GM10248 (cell line): ENCODE results near the gene CCDC57.

Source experiments
- CTCF ChIA-PET: fragments of 300-600 bp; sonication (Branson Sonifier 250); formaldehyde crosslinking; extraction: SDS; loops from one replicate; lab custom pipeline; 2021; ENCODE audit warnings: antibody characterized with exemption; lab: Yijun Ruan, JAX
- POLR2A ChIA-PET: fragments of 350-650 bp; sonication (Branson Sonifier 250); formaldehyde crosslinking; extraction: SDS; loops from one replicate; lab custom pipeline; 2020; ENCODE audit warnings: antibody characterized with exemption; lab: Yijun Ruan, JAX
- DNase-seq: peaks from one replicate; pipeline ENCODE4 v3.0.0; 2012; ENCODE audit errors: extremely low spot score
- CTCF ChIP-seq: IDR thresholded peaks from 2 replicates; pipeline ENCODE4 v1.5.1; 2012; ENCODE audit warnings: mild to moderate bottlenecking, low read depth; ENCODE audit errors: extremely low read depth, missing control alignments, control extremely low read depth

The CCDC57 gene

GRCh38 chr17:82246040-82246364 is 33.4 kb upstream of the CCDC57 start:
- POLR2A ChIA-PET, result interaction anchor here (1.3 kb wide), 1 partner anchor 17 kb away, joined by 3 read pairs; no protein-coding TSS in a partner anchor
- DNase-seq, result no peak
- CTCF ChIA-PET, result interaction anchor here (1.0 to 2.0 kb wide), 3 partner anchors 10 to 40 kb away, joined by 4 to 8 read pairs (median 4); no protein-coding TSS in a partner anchor
- TF ChIP-seq CTCF, result no peak

GRCh38 chr17:82245134-82246039 is 32.7 kb upstream of the CCDC57 start:
- no peak for DNase-seq
- TF ChIP-seq CTCF, result no peak
- POLR2A ChIA-PET, result interaction anchor here (1.3 kb wide), 1 partner anchor 16 kb away, joined by 3 read pairs; no protein-coding TSS in a partner anchor
- CTCF ChIA-PET, result interaction anchor here (1.0 to 2.0 kb wide), 3 partner anchors 10 to 40 kb away, joined by 4 to 8 read pairs (median 4); no protein-coding TSS in a partner anchor

- DNase-seq, result no peak
- POLR2A ChIA-PET, result no interaction called here
- CTCF ChIA-PET, result interaction anchor here (1.6 to 2.0 kb wide), 2 partner anchors 11 to 38 kb away, joined by 4 to 8 read pairs; no protein-coding TSS in a partner anchor
- peak; percentile 17 for TF ChIP-seq CTCF
Observed at GRCh38 chr17:82244413-82245133, 31.9 kb upstream of the CCDC57 start.

- no peak for DNase-seq
- ChIA-PET CTCF (interaction anchor here (1.0 to 1.2 kb wide), 2 partner anchors 18 to 77 kb away, joined by 3 to 4 read pairs; no protein-coding TSS in a partner anchor), POLR2A (no interaction called here)
- TF ChIP-seq CTCF, result no peak
Observed at GRCh38 chr17:82243648-82244412, 31.2 kb upstream of the CCDC57 start.

GRCh38 chr17:82242977-82243647 is 30.5 kb upstream of the CCDC57 start:
- ChIA-PET POLR2A (no interaction called here), CTCF (interaction anchor here (1.0 to 2.1 kb wide), 4 partner anchors 15 to 213 kb away, joined by 3 to 8 read pairs (median 4); no protein-coding TSS in a partner anchor)
- DNase-seq, result no peak
- TF ChIP-seq CTCF, result no peak

- no peak for DNase-seq
- no peak for TF ChIP-seq CTCF
- CTCF ChIA-PET, result interaction anchor here (1.0 to 2.1 kb wide), 4 partner anchors 16 to 212 kb away, joined by 3 to 8 read pairs (median 4); no protein-coding TSS in a partner anchor
- POLR2A ChIA-PET, result interaction anchor here (0.7 kb wide), 1 partner anchor 1868 kb away, joined by 4 read pairs; no protein-coding TSS in a partner anchor
Observed at GRCh38 chr17:82242698-82242976, 30.0 kb upstream of the CCDC57 start.
